ENCODE data around the gene ANKRD24. TPM values are rescaled to one million over a fixed set of nuclear protein-coding genes. Genes with fewer than 3 reads are reported as not detected.
A peak's percentile ranks its signal among the peaks of the same experiment; 100 is the strongest.
"Not testable (repeated sequence)": the region's sequence is repeated elsewhere in the genome, so short reads cannot be mapped to it uniquely, and the experiment has no call there.

Gene ANKRD24
- total RNA-seq = 0.26 TPM in 2 replicates

GRCh38 chr19:4182084-4182810 is at the start of gene ANKRD24, which contains the start of gene SIRT6:
Gene ANKRD24, plus strand, starts transcription at chr19:4182689. Its CDS starts 3,737 bp downstream, at chr19:4186426.
Gene SIRT6, minus strand, starts transcription at chr19:4182563. Its CDS starts 24 bp downstream, at chr19:4182539.
- H3K4me3 ChIP-seq (ENCODE audit: low read depth, low read length) = peak within 1 kb of the TSS; percentile 99
- FAIRE-seq (no peak), DNase-seq (ENCODE audit: low read depth) (peak; percentile 87)
- TF ChIP-seq CTCF (IDR thresholded peaks at IDR 0.05; ENCODE audit: insufficient read depth, low read length, severe bottlenecking) = no peak
- no peaks in the 10 kb centered on the region for H3K27me3 ChIP-seq (ENCODE audit: control insufficient read depth, insufficient read depth, low read length)
- peaks cover 6% of the 10 kb centered on the region for H3K36me3 ChIP-seq (ENCODE audit: control insufficient read depth, insufficient read depth, low read length)

DNA sequence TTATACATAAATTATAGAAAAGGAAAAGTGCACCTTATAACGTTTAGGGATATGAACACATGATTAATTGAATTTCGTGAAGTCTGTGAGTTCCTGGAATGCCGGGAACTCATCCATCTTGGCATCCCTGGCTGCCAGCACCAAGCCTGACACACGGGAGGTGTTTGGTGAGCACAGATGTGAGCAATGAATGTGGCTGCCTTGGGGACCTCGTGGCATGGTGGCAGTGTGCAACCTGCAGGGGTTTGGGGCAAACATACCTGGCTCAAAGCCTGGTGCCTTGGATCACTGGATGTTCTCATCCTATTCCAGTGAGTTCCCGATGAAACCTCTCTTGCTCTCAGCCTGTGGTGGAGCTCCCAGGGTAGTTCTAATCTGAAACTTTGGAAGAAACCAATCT is 48.1 kb upstream of the ANKRD24 start:
- TF ChIP-seq CTCF (IDR thresholded peaks at IDR 0.05; ENCODE audit: insufficient read depth, low read length, severe bottlenecking) = no peak
- FAIRE-seq (no peak), DNase-seq (ENCODE audit: low read depth) (no peak)
- no peaks in the 10 kb centered on the region for H3K27me3 ChIP-seq (ENCODE audit: control insufficient read depth, insufficient read depth, low read length)
- H3K4me3 ChIP-seq (ENCODE audit: low read depth, low read length) = no peak overlapping the region
- H3K36me3 ChIP-seq (ENCODE audit: control insufficient read depth, insufficient read depth, low read length) = no peaks in the 10 kb centered on the region

DNA sequence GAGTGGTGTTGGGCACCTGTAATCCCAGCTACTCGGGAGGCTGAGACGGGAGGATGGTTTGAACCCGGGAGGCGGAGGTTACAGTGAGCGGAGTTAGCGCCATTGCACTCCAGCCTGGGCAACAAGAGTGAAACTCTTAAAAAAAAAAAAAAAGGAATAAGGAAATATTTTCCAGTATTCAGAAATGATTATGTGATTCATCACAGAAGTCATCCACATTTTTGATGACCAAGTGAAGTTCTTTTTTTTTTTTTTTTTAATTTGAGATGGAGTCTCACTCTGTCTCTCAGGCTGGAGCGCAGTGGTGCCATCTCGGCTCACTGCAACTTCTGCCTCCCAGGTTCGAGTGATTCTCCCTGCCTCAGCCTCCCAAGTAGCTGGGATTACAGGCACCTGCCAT is 47.1 kb upstream of the ANKRD24 start:
- H3K4me3 ChIP-seq (ENCODE audit: low read depth, low read length); H3K36me3 ChIP-seq (ENCODE audit: control insufficient read depth, insufficient read depth, low read length); FAIRE-seq; H3K27me3 ChIP-seq (ENCODE audit: control insufficient read depth, insufficient read depth, low read length): not testable (repeated sequence)
- DNase-seq (ENCODE audit: low read depth) = peak; percentile 18

- TF ChIP-seq CTCF (IDR thresholded peaks at IDR 0.05; ENCODE audit: insufficient read depth, low read length, severe bottlenecking) = no peak
- no peaks in the 10 kb centered on the region for H3K36me3 ChIP-seq (ENCODE audit: control insufficient read depth, insufficient read depth, low read length)
- DNase-seq (ENCODE audit: low read depth) (no peak), FAIRE-seq (no peak)
- H3K27me3 ChIP-seq (ENCODE audit: control insufficient read depth, insufficient read depth, low read length) = no peaks in the 10 kb centered on the region
- no peak overlapping the region for H3K4me3 ChIP-seq (ENCODE audit: low read depth, low read length)
Measured at GRCh38 chr19:4136680-4137088, 45.8 kb upstream of the ANKRD24 start.

DNA sequence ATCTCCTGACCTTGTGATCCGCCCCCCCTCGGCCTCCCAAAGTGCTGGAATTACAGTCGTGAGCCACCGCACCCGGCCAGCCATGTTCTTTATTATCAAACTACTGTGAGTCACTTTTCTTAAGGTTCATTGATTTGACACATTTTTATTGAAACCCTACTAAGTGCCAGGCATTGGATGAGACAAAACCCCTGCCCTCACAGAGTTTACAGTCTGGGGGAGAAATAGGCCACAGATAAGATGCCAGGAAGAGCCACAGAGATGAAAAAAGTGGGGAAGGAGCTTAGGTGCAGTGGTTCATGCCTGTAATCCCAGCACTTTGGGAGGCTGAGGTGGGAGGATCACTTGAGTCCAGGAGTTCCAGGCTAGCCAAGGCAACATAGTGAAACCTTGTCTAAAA is 44.0 kb upstream of the ANKRD24 start:
- H3K36me3 ChIP-seq (ENCODE audit: control insufficient read depth, insufficient read depth, low read length) = no peaks in the 10 kb centered on the region
- DNase-seq (ENCODE audit: low read depth) = no peak
- no peaks in the 10 kb centered on the region for H3K27me3 ChIP-seq (ENCODE audit: control insufficient read depth, insufficient read depth, low read length)
- no peak for TF ChIP-seq CTCF (IDR thresholded peaks at IDR 0.05; ENCODE audit: insufficient read depth, low read length, severe bottlenecking)
- H3K4me3 ChIP-seq (ENCODE audit: low read depth, low read length) = no peak overlapping the region
- no peak for FAIRE-seq

GRCh38 chr19:4139614-4140236 is 42.8 kb upstream of the ANKRD24 start:
- TF ChIP-seq CTCF (IDR thresholded peaks at IDR 0.05; ENCODE audit: insufficient read depth, low read length, severe bottlenecking) = peak; percentile 87
- FAIRE-seq (no peak), DNase-seq (ENCODE audit: low read depth) (peak; percentile 51)
- Histone ChIP-seq H3K27me3 (ENCODE audit: control insufficient read depth, insufficient read depth, low read length) (no peaks in the 10 kb centered on the region), H3K4me3 (ENCODE audit: low read depth, low read length) (no peak overlapping the region), H3K36me3 (ENCODE audit: control insufficient read depth, insufficient read depth, low read length) (no peaks in the 10 kb centered on the region)

All from bronchial epithelial cell (primary cell).